Lung (tissue), 12 donors: ENCODE data around the gene GPC5. TPM values are rescaled to one million over a fixed set of nuclear protein-coding genes. Genes with fewer than 3 reads are reported as not detected.

Experiments used
- ATAC-seq: fragments of 200-7000 bp; cut with Tn5 transposase; one replicate; pipeline ENCODE4 v1.9.1; 2020; ENCODE audit warnings: moderate number of reproducible peaks; ENCODE audit not compliant: insufficient read depth, low FRiP score
- DNase-seq, 3 donors: peaks; one replicate each; pipeline ENCODE4 v3.0.0-alpha.2; 2013 to 2017
- H3K27ac ChIP-seq, 2 donors: one replicate each; pipeline ENCODE4 v1.5.1; 2013; ENCODE audit warnings: mild to moderate bottlenecking in 2 of 2, moderate library complexity in 2 of 2, control low read depth in 1 of 2, inconsistent platforms in 1 of 2, low read depth in 1 of 2, low read length in 1 of 2
- H3K27me3 ChIP-seq, 3 donors: one replicate each; pipeline ENCODE4 v1.5.1; 2013; ENCODE audit warnings: low read length in 2 of 3; ENCODE audit not compliant: control insufficient read depth in 3 of 3, insufficient read depth in 3 of 3
- H3K36me3 ChIP-seq, 4 donors: one replicate each; pipeline ENCODE4 v1.5.1; 2013; ENCODE audit warnings: low read length in 4 of 4, mild to moderate bottlenecking in 1 of 4, moderate library complexity in 1 of 4; ENCODE audit not compliant: control insufficient read depth in 4 of 4, insufficient read depth in 4 of 4
- H3K4me1 ChIP-seq, 5 donors: one replicate each; pipeline ENCODE4 v1.5.1; 2013; ENCODE audit warnings: low read length in 5 of 5, mild to moderate bottlenecking in 2 of 5, moderate library complexity in 1 of 5; ENCODE audit not compliant: control insufficient read depth in 5 of 5, insufficient read depth in 5 of 5
- H3K4me3 ChIP-seq: one replicate; pipeline ENCODE4 v1.5.1; 2013; ENCODE audit warnings: mild to moderate bottlenecking, control low read depth, moderate library complexity
- H3K9ac ChIP-seq, 2 donors: one replicate each; pipeline ENCODE4 v1.5.1; 2013; ENCODE audit warnings: low read length in 2 of 2, control low read depth in 1 of 2; ENCODE audit not compliant: insufficient read depth in 1 of 2
- H3K9me3 ChIP-seq, 4 donors: one replicate each; pipeline ENCODE4 v1.5.1; 2013; ENCODE audit warnings: low read length in 3 of 4, mild to moderate bottlenecking in 1 of 4, moderate library complexity in 1 of 4; ENCODE audit not compliant: control insufficient read depth in 4 of 4, insufficient read depth in 3 of 4
- WGBS, 2 donors: extraction: QIAGEN DNeasy Blood & Tissue Kit; methylation state at CpG; one replicate each; pipeline ENCODE4 v1.1.7; 2013; 5-methylcytosine and 5-hydroxymethylcytosine counted together
- polyA plus RNA-seq, 2 donors: library from polyadenylated mRNA; stranded (reverse); fragments of 200-250 nt; gene quantifications; one replicate each; pipeline ENCODE4 v1.2.1, GENCODE V29; 2013
- total RNA-seq, 2 donors: library from RNA; depleted of rRNA in 1 of 2; stranded (reverse); fragments of >200 nt in 1 of 2; gene quantifications; one replicate each; pipeline ENCODE4 v1.2.1, GENCODE V29; 2014 to 2021
- TF ChIP-seq, protein P1 (sequence below): IDR thresholded peaks from 2 replicates; pipeline ENCODE4 v1.5.1; 2012; ENCODE audit warnings: mild to moderate bottlenecking; ENCODE audit errors: control extremely low read depth, extremely low read depth
- donor health status: control.
- donor health status: control.
- donor health status: Bipolar disorder and iron deficiency.
- donor health status: healthy.
- donor health status: DM: yes; HTN: yes; CAD: no.

GPC5 gene
- total and polyA plus RNA-seq, 4 donors, result 0.55 to 37.3 (median 4.4) TPM

- 87 to 90% methylated on average over 3 of the region's 3 CpGs for WGBS, 2 donors
- TF ChIP-seq, protein P1, sequence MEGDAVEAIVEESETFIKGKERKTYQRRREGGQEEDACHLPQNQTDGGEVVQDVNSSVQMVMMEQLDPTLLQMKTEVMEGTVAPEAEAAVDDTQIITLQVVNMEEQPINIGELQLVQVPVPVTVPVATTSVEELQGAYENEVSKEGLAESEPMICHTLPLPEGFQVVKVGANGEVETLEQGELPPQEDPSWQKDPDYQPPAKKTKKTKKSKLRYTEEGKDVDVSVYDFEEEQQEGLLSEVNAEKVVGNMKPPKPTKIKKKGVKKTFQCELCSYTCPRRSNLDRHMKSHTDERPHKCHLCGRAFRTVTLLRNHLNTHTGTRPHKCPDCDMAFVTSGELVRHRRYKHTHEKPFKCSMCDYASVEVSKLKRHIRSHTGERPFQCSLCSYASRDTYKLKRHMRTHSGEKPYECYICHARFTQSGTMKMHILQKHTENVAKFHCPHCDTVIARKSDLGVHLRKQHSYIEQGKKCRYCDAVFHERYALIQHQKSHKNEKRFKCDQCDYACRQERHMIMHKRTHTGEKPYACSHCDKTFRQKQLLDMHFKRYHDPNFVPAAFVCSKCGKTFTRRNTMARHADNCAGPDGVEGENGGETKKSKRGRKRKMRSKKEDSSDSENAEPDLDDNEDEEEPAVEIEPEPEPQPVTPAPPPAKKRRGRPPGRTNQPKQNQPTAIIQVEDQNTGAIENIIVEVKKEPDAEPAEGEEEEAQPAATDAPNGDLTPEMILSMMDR, result no peak
- DNase-seq, result no peak
- Histone ChIP-seq H3K27ac (no peak overlapping the region), H3K9me3 (peaks cover 0 to 3% (median 0%) of the 10 kb centered on the region in 4 donors), H3K36me3 (no peaks in the 10 kb centered on the region), H3K4me1 (no peaks in the 10 kb centered on the region), H3K27me3 (no peaks in the 10 kb centered on the region), H3K4me3 (no peak overlapping the region), H3K9ac (no peak overlapping the region)
- ATAC-seq, result no peak
These were observed 118.4 kb downstream of the GPC5 start for GRCh38 chr13:91516799-91517198.

GRCh38 chr13:91520952-91521351 lies 122.5 kb downstream of the GPC5 start:
- H3K4me1 ChIP-seq, result no peaks in the 10 kb centered on the region
- peaks cover 0 to 3% (median 0%) of the 10 kb centered on the region in 4 donors for H3K9me3 ChIP-seq
- ATAC-seq (no peak), DNase-seq (peak in 2 of 3 donors; percentile 10 to 12)
- H3K36me3 ChIP-seq, result no peaks in the 10 kb centered on the region
- H3K4me3 ChIP-seq, result no peak overlapping the region
- no peak overlapping the region for H3K9ac ChIP-seq
- H3K27ac ChIP-seq, result no peak overlapping the region
- TF ChIP-seq, protein P1, result no peak
- no peaks in the 10 kb centered on the region for H3K27me3 ChIP-seq

- Histone ChIP-seq H3K4me3 (no peak overlapping the region), H3K27ac (no peak overlapping the region), H3K9ac (no peak overlapping the region), H3K27me3 (no peaks in the 10 kb centered on the region), H3K4me1 (no peaks in the 10 kb centered on the region), H3K36me3 (no peaks in the 10 kb centered on the region), H3K9me3 (peaks cover 0 to 3% (median 0%) of the 10 kb centered on the region in 4 donors)
- TF ChIP-seq, protein P1, result no peak
- WGBS, 2 donors, result 60 to 71% methylated on average over 3 of the region's 3 CpGs
- DNase-seq (peak in 1 of 3 donors; percentile 14), ATAC-seq (no peak)
These were observed 124.7 kb downstream of the GPC5 start for GRCh38 chr13:91523116-91523515.

DNA sequence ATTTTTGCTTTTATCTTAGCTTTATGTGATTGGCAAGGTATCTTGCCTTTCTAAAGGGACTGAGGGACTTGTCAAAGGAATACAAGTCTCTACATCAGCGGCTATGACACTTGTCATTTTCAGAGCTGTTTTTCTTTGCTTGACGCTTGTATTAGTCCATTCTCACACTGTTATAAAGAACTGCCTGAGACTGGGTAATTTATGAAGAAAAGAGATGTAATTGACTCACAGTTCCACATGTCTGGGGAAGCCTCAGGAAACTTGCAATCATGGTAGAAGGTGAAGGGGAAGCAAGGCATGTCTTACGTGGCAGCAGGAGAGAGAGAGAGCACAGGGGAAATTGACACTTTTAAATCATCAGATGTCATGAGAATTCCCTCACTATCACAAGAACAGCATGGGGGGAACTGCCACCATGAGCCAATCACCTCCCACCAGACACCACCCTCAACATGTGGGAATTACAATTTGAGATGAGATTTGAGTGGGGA lies 128.2 kb downstream of the GPC5 start:
- WGBS, 2 donors, result 78 to 84% methylated on average over 3 of the region's 3 CpGs
- H3K9ac ChIP-seq, result no peak overlapping the region
- TF ChIP-seq, protein P1, result no peak
- DNase-seq (no peak), ATAC-seq (no peak)
- H3K4me3 ChIP-seq, result no peak overlapping the region
- no peaks in the 10 kb centered on the region for H3K4me1 ChIP-seq
- H3K27ac ChIP-seq, result no peak overlapping the region
- peaks cover 0 to 3% (median 0%) of the 10 kb centered on the region in 4 donors for H3K9me3 ChIP-seq
- no peaks in the 10 kb centered on the region for H3K27me3 ChIP-seq
- no peaks in the 10 kb centered on the region for H3K36me3 ChIP-seq
